ENCODE measurements around the gene TECPR2.

Gene TECPR2

DNA sequence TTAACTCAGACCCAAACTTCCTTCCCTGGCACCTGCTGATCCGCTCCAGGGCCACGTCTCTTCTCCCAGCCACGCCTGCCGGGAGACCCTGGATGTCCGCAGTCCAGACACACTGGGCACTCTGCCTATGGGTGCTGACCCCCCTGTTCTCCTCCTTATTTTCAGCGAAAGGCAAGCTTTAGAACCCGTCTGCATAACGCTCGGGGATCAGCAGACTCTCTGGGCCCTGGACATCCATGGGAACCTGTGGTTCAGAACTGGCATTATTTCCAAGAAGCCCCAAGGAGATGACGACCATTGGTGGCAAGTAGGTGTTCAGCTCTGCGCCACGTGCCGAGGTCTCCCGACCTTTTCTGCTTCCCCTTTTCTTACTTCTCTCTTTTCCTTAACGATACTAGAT, 82.9 kb downstream of the TECPR2 start:
- no peak overlapping the region for H3K4me3 ChIP-seq (ENCODE audit: low read depth, low read length)
- no peak for DNase-seq (ENCODE audit: low read depth)

DNA sequence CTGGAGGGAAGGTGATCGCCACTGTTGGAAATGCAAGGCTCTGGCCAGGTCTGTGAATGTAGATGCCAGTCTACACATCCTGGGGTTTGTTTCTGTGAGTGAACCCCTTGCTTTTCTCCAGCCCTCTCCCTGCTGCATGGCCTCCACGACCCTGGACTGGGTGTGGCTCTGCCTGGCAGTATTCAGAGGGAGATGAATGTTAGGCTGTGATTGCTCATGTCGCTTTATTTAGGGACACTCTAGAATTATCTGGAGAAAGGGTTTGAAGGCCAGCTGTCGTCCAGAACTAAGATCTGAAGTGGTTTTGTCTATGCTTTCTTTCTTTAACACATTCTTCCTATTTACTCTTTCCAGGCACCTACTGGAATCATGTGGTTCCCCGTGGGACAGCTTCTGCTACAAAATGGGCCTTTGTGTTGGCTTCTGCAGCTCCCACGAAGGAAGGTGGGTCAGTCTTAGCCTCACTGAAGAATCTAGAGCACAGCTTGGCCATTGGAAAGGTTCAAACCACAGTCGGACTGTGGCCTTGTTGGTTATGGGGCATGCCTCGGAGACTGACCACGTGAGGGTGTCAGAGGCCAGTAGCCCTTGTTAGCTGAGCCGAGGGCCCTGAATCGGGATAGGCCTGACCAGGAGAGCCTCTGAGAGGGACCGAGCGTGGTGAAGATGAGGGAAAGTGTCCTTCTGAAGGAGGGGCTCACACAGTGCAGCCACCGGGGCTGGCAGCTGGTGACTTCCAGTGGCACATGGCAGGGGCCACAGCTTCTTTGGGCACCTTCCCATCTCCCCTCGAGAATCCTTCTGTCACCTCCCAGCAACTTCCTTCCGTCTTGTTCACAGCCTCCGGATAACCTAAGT, 87.7 kb downstream of the TECPR2 start:
- no peak for DNase-seq (ENCODE audit: low read depth)

DNA sequence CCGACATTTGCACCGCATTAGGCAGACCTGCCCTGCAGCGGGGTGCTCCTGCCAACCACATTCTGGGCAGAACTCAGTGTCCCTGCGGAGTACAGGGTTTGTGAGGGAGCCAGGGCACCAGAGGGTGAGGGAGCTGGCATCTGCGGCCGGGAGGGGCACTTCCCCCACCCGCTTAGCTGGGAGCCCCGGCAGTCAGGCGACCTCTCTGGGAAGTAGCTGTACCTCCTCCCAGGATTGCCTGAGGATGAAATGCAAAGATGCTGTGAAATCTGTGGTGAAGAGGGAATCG, 88.3 kb downstream of the TECPR2 start:
- DNase-seq (ENCODE audit: low read depth) = no peak
- no peak overlapping the region for H3K4me3 ChIP-seq (ENCODE audit: low read depth, low read length)

More for the DNA sequence above, 87.7 kb downstream of the TECPR2 start:
- H3K4me3 ChIP-seq (ENCODE audit: low read depth, low read length) = no peak overlapping the region

DNA sequence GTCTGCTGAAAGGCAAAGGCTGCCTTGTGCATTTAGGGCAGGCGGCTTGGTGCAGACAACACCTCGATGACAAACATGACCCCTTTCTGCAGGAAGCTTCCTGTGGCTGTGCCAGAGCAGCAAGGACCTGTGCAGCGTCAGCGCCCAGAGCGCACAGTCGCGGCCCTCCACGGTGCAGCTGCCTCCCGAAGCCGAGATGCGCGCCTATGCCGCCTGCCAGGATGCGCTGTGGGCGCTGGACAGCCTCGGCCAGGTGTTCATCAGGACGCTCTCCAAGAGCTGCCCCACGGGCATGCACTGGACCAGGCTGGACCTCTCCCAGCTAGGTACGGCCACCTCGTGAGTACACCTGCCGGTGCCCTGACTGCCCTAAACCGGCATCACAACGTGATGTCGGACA, 89.6 kb downstream of the TECPR2 start:
- no peak overlapping the region for H3K4me3 ChIP-seq (ENCODE audit: low read depth, low read length)
- DNase-seq (ENCODE audit: low read depth) = no peak

DNA sequence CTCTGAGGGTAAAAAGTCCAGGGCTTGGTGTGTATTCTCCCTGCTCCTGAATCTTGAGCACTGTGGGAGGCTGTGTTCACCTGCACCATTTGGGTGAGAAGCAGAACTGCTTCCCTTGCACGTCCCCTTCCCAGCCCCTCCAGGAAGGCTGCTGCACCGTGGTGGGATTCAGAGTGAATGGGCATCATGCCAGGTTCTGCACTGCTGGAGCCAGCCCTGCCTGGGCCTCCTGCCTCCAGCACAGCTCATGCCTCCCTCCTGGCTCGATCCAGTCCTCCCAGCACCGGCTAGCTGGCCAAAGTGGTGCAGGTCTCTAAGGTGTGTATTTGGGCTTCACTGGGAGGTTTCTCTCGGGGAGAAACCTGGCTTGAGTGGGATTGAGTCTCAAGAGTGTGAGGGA, 92.0 kb downstream of the TECPR2 start:
- no peak for DNase-seq (ENCODE audit: low read depth)
- H3K4me3 ChIP-seq (ENCODE audit: low read depth, low read length) = no peak overlapping the region

DNA sequence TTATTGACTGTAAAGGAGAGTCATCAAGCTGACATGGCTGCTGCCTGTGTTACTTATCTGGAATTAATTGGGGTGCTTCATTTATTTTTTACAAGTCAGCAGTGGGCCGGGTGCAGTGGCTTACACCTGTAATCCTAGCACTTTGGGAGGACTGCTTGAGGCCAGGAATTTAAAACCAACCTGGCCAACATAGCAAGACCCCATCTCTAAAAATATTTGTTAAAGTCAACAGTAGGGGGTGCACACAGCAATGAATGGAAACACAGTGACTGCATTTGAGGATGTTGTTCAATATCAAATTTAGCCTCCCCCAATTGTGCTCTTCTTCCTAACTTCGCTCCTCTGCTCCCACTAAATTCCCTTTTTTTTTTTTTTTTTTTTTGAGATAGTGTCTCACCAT, 94.8 kb downstream of the TECPR2 start:
- no peak for DNase-seq (ENCODE audit: low read depth)
- H3K4me3 ChIP-seq (ENCODE audit: low read depth, low read length) = no peak overlapping the region

DNA sequence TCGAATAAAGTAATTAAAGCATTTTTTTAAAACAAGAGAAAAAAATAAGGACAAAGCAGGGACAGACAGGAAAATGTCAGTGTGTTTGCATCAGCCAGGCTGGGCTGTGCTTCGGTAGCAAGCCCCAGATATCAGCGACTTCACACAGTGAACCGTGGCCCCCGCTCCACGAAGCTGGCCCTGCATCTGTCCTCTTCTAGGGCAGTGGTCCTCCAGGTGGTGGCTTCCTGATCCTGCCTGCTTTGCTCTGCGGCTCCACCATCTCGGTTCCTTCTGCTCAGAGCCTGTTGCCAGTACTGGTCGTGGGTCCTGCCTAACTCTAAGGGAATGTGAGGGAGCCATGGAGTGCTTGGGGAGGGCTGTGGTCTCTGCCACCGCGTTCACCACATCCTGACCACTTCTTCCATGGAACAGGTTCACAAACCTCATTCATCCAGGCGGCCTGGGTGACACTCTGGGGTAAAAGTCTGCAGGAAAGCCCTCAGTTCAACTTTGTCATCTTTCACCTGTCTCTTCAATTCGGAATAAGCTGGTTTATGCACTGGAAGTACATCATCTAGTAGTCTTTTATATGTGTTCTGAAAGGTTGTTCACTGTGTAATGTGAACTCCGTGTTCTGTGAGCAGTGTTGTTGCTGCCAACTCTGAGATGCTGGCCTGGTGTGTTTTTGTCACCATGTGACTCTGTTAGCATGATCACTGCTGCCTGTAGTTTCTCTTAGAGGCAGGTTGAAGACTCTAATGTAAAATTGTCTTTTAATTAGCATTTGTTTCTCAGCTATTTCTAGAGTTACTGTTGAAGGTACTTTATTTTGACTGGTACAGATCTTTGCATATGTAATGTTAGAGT, 99.0 kb downstream of the TECPR2 start:
- H3K4me3 ChIP-seq (ENCODE audit: low read depth, low read length) = no peak overlapping the region
- DNase-seq (ENCODE audit: low read depth) = no peak

DNA sequence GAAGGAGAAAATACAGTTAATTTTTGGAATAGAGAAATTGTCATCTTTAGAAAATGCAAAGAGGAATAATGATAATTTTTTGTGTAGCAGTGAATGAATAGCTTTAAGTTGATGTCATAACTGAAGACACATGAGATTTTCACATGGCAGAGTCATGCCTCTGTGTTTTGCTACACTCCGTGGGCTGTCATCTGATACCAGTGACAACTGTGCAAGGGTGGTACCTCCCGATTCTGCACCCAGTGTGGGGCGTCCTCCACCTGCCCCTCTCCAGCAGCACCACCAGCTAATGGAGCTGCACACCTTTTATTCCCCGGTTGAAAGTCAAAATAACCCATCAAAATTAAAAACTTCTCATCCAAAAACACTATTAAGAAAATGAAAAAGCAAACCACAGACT, 99.7 kb downstream of the TECPR2 start:
- no peak overlapping the region for H3K4me3 ChIP-seq (ENCODE audit: low read depth, low read length)
- DNase-seq (ENCODE audit: low read depth) = no peak

DNA sequence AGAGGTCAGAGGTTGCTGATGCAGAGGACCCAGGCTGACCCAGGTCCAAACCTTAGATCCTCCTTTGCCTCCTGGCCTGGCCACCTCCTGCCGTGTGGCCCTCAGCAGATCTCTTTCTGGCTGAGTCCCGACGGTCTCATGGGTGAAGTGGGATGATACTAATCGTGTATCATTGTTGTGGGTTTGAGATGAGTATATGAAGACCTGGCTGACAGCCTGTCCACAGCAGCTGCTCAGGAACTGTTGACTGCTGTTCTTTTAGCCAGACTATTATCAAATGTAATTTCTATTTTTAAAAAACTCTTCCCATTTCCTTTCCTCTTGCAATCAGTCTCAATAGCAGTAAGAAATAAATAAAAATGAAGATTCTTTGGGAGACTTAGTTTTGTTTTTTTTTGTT, 101.3 kb downstream of the TECPR2 start:
- H3K4me3 ChIP-seq (ENCODE audit: low read depth, low read length) = no peak overlapping the region
- DNase-seq (ENCODE audit: low read depth) = no peak

DNA sequence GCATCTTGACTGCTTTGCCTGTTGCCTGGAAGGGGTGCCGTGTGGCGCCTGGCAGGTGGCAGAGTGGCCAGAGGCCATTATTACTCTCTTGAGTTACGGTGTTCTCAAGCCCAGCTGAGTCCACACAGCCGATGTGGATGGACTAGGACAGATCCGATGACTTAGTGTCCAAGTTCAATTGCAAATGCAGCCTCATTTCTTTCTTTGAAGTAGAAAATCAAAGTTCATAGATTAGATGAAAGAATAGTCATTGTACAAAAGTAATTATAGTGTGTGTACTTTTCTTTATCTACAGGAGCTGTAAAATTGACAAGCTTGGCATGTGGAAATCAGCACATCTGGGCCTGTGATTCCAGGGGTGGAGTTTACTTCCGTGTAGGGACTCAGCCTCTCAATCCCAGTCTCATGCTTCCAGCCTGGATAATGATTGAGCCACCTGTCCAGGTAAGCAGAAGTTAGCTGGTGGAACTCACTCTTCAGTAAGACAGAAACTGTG, 102.2 kb downstream of the TECPR2 start:
- no peak for DNase-seq (ENCODE audit: low read depth)

DNA sequence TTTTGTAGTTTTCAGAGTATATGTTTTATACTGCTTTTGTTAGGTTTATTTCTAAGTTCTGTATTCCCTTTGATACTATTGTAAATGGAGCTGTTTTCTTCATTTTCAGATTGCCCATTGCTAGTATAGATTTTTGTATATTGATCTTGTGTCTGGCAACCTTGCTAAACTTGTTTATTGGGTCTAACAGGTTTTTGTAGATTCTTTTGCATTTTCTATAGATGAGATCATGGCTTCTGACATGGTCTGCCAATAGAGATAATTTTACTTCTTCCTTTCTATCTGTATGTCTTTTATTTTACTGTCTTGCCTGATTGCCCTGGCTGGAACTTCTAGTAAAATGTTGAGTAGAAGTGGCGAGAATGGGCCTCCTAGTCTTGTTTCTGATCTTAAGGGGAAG, 106.5 kb downstream of the TECPR2 start:
- no peak overlapping the region for H3K4me3 ChIP-seq (ENCODE audit: low read depth, low read length)
- no peak for DNase-seq (ENCODE audit: low read depth)

More for the DNA sequence above, 102.2 kb downstream of the TECPR2 start:
- H3K4me3 ChIP-seq (ENCODE audit: low read depth, low read length) = no peak overlapping the region

DNA sequence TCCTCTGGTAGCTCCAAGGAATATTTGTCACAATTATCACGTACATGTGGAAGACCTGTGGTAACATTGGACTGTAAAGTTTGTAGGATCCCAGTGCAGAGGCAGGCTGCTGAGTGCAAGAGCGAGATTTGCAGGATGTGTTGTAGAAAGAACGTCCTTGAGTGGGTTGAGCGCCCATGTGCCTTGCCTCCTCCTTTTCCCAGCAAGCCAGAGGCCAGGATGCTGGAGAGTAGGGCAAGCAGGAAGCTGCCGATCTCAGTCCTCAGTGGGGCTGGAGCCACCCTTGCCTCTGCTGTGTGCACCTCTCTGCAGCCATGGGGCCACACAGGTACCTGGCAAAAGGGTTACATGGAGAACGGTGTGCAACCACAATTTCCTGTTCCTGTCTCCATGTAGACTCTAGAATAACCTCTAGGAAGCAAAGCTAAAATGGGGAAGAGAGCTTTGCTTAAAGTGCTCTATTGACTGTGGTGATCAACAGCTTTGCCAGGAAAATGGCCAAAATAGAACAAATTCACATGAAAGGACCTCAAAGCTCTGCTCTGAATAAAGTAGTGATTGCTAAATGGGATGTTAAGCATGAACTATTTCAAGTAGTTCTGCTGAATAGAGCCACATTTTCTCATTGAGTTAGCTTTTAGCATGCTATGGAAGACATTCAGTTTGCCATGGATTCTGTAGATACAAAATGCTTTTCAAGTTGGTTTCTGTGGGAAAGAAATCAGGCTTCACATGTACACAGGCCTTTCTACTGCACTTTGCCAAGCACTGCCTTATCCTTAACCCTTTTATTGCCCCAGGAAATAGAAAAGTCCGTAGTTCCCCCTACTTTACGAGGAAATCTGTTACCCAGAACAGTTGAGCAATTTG, 109.4 kb downstream of the TECPR2 start:
- H3K4me3 ChIP-seq (ENCODE audit: low read depth, low read length) = no peak overlapping the region
- no peak for DNase-seq (ENCODE audit: low read depth)

DNA sequence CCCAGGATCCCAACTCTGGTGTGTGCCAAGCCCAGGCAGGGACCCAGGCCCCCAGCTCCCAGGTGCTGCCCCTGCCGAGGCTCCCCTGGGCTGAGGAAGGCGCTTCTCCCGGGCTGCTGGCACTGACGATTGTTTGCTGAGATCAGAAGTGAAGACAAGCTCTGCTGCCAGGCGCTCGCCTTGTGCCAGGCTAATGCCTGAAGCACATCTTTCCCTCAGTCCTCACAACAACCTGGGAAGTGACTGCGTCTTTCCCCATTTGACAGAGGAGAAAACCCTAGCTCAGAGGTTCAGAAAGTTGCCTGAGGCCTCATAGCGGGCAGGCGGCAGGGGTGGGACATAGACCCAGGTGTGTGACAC, 110.0 kb downstream of the TECPR2 start:
- H3K4me3 ChIP-seq (ENCODE audit: low read depth, low read length) = no peak overlapping the region
- DNase-seq (ENCODE audit: low read depth) = no peak

DNA sequence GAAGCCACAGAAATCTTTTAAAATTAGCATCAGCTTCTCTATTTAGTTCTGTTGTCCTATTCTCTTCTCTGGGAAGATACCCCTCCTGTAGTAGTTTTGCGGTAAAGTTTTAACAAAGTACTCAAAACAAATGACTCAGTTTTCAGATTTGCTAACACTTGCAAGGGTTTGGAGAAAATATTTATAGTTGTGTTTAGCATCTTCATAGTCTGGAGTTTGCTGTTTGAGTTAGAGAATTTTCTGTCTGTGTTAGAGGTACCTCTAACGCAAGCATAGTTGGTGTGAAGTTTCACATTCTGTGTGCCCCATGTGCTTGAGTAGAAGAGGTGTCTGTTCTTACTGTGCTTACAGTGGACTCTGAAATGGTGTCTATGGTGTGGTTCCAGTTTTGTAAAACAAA, 110.8 kb downstream of the TECPR2 start:
- H3K4me3 ChIP-seq (ENCODE audit: low read depth, low read length) = no peak overlapping the region
- DNase-seq (ENCODE audit: low read depth) = no peak

DNA sequence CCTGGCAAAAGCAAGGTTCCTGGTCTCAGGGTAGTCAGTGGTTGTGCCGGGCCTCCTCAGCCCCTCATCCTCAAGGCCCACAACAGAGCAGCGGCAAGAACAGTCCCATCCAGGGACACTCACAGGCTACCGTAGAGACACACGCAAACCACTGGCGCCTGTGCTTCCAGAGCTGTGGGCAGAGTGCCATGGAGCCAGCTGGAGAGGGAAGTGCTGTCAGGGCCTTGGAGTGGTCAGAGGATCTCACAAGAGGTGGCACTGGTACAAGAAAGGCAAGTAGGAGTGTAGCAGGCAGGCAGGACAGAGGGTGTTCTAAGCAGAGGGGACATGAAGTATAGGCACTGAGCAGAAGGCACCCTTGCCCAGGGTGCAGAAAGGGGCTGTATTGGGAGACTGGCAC, 112.2 kb downstream of the TECPR2 start:
- H3K4me3 ChIP-seq (ENCODE audit: low read depth, low read length) = no peak overlapping the region
- no peak for DNase-seq (ENCODE audit: low read depth)

DNA sequence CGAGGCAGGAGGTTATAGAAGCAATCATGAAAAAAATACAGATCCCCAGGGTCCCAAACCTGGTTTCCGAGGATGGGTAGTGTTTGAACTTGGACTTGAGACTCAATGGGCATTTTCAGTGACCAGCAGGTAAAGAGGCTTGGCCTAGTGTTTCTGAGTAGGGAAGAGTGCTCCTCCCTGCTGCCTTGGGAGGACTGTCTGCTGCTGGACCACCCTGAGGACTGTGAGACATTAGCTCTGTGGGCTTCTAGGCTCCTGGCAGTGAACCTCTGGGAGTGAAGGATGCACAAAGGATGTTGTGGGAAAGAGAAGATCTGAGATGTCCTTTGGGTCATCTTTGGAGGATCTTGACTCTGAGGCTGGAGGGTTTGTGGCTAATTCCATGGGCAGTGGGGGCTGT, 116.4 kb downstream of the TECPR2 start:
- no peak for DNase-seq (ENCODE audit: low read depth)
- H3K4me3 ChIP-seq (ENCODE audit: low read depth, low read length) = no peak overlapping the region

DNA sequence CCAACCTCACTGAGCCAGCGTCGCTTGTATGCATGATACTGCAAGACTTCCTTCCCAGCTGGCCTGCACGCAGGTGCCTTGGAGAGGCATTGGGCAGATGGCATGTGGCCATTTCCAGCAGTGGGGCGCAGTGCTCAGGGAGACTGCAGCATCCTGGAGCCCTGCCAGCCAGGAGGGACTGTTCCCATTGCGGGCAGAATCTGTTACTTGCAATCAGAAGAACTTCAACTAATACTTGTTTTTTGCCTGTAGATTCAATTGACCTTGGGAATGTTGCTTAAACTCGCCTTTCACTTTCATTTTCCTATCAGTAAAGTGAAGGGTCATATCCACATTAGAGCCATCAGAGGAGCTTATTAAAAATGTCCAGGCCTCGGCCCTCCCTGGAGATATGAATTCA, 117.0 kb downstream of the TECPR2 start:
- DNase-seq (ENCODE audit: low read depth) = no peak
- H3K4me3 ChIP-seq (ENCODE audit: low read depth, low read length) = no peak overlapping the region

DNA sequence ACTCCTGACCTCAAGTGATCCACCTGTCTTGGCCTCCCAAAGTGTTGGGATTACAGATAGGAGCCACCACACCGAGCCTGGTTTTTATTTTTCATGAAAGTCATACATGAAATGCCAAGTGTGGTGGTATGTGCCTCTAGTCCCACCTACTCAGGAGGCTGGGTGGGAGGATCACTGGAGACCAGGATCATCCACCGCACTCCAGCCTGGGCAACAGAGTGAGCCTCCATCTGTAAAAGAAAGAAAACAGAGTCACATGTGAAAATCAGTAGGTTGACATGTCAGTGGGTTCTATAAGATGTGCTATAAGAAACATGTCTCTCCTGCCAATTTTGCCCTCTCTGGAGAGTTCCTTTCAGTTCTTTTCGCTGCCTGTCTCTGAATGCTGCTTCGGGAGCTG, 118.6 kb downstream of the TECPR2 start:
- no peak for DNase-seq (ENCODE audit: low read depth)

DNA sequence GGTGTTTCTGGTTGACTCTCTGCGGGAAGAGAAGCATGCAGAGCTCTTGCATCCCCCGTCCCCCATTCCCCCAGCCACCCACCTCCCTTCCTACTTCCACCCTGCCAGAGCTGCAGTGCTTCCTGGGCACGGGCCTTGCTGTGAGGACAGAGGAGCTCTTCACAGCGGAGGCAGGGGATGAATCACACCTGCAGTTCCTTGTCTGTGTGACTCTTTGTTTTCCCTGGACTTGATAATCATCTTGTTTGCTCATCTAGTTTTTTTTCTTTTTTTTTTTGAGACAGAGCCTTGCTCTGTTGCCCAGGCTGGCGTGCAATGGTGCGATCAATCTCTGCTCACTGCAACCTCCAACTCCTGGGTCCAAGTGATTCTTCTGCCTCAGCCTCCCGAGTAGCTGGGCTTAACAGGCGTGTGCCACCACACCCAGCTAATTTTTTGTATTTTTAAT, 119.1 kb downstream of the TECPR2 start:
- no peak for DNase-seq (ENCODE audit: low read depth)

More for the DNA sequence above, 118.6 kb downstream of the TECPR2 start:
- no peak overlapping the region for H3K4me3 ChIP-seq (ENCODE audit: low read depth, low read length)

DNA sequence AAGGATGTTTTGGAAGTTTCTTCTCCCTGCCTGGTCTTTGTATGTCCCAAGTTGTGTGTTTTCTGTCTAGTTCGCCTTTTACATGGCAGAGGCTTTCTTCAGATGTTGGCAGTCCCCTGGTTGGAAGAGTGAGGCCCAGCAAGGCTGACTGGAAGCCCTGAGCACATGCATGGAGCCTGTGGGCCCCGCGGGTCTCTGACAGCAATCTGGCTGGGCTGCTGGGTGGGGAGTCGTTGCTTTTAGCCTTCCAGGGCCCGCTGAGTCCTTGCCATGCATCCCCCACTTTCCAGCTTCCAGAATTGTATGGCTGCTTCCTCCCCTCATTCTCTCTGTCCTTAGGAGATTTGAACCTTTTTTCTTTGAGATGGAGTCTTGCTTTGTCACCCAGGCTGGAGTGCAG, 121.6 kb downstream of the TECPR2 start:
- DNase-seq (ENCODE audit: low read depth) = no peak
- no peak overlapping the region for H3K4me3 ChIP-seq (ENCODE audit: low read depth, low read length)

More for the DNA sequence above, 119.1 kb downstream of the TECPR2 start:
- H3K4me3 ChIP-seq (ENCODE audit: low read depth, low read length) = no peak overlapping the region
